Measurements from ENCODE around the gene CIAO2B. TPM values are rescaled to one million over a fixed set of nuclear protein-coding genes. Genes with fewer than 3 reads are reported as not detected.
"Not testable (repeated sequence)": the region's sequence is repeated elsewhere in the genome, so short reads cannot be mapped to it uniquely, and the experiment has no call there.

The CIAO2B gene
- total RNA-seq, 1 donor from 2014 or later, result 58.1 TPM

GRCh38 chr16:66945939-66946338 is 11.7 kb upstream of the CIAO2B start:
- no peak for DNase-seq (ENCODE audit: low spot score, unreplicated experiment)
- peaks cover 11% of the 10 kb centered on the region for H3K36me3 Mint-ChIP-seq (ENCODE audit: insufficient read depth)
- H3K4me3 Mint-ChIP-seq (ENCODE audit: low read depth), result no peak overlapping the region

GRCh38 chr16:66944971-66945370 is 10.8 kb upstream of the CIAO2B start:
- peaks cover 11% of the 10 kb centered on the region for H3K36me3 Mint-ChIP-seq (ENCODE audit: insufficient read depth)
- not testable (repeated sequence) for H3K4me3 Mint-ChIP-seq (ENCODE audit: low read depth); H3K4me1 Mint-ChIP-seq (ENCODE audit: low read depth)

More at GRCh38 chr16:66945939-66946338, 11.7 kb upstream of the CIAO2B start:
- H3K9me3 Mint-ChIP-seq (ENCODE audit: low read depth), result no peaks in the 10 kb centered on the region
- H3K27me3 Mint-ChIP-seq, result peaks cover 12% of the 10 kb centered on the region
- no peaks in the 10 kb centered on the region for H3K4me1 Mint-ChIP-seq (ENCODE audit: low read depth)
- no peak overlapping the region for H3K27ac Mint-ChIP-seq
- no peak for TF ChIP-seq CTCF (IDR thresholded peaks at IDR 0.05; ENCODE audit: unreplicated experiment)

GRCh38 chr16:66944054-66944441 is 9.8 kb upstream of the CIAO2B start:
- Mint-ChIP-seq H3K9me3 (ENCODE audit: low read depth) (no peaks in the 10 kb centered on the region), H3K27me3 (peaks cover 6% of the 10 kb centered on the region), H3K27ac (peak overlapping the region; percentile 42), H3K4me3 (ENCODE audit: low read depth) (no peak overlapping the region), H3K36me3 (ENCODE audit: insufficient read depth) (peaks cover 11% of the 10 kb centered on the region), H3K4me1 (ENCODE audit: low read depth) (no peaks in the 10 kb centered on the region)
- TF ChIP-seq CTCF (IDR thresholded peaks at IDR 0.05; ENCODE audit: unreplicated experiment), result no peak
- DNase-seq (ENCODE audit: low spot score, unreplicated experiment), result no peak

More at GRCh38 chr16:66944971-66945370, 10.8 kb upstream of the CIAO2B start:
- not testable (repeated sequence) for DNase-seq (ENCODE audit: low spot score, unreplicated experiment); H3K27me3 Mint-ChIP-seq; H3K9me3 Mint-ChIP-seq (ENCODE audit: low read depth); H3K27ac Mint-ChIP-seq

- H3K4me3 Mint-ChIP-seq (ENCODE audit: low read depth), result no peak overlapping the region
- TF ChIP-seq CTCF (IDR thresholded peaks at IDR 0.05; ENCODE audit: unreplicated experiment), result no peak
- no peak for DNase-seq (ENCODE audit: low spot score, unreplicated experiment)
- H3K27me3 Mint-ChIP-seq, result peaks cover 6% of the 10 kb centered on the region
- H3K9me3 Mint-ChIP-seq (ENCODE audit: low read depth), result no peaks in the 10 kb centered on the region
- no peaks in the 10 kb centered on the region for H3K4me1 Mint-ChIP-seq (ENCODE audit: low read depth)
- peaks cover 11% of the 10 kb centered on the region for H3K36me3 Mint-ChIP-seq (ENCODE audit: insufficient read depth)
- H3K27ac Mint-ChIP-seq, result no peak overlapping the region
Observed at GRCh38 chr16:66943426-66944053, 9.3 kb upstream of the CIAO2B start.

- Mint-ChIP-seq H3K27ac (no peak overlapping the region), H3K4me3 (ENCODE audit: low read depth) (no peak overlapping the region), H3K36me3 (ENCODE audit: insufficient read depth) (peaks cover 11% of the 10 kb centered on the region), H3K9me3 (ENCODE audit: low read depth) (no peaks in the 10 kb centered on the region), H3K4me1 (ENCODE audit: low read depth) (no peaks in the 10 kb centered on the region), H3K27me3 (peaks cover 6% of the 10 kb centered on the region)
- no peak for DNase-seq (ENCODE audit: low spot score, unreplicated experiment)
- no peak for TF ChIP-seq CTCF (IDR thresholded peaks at IDR 0.05; ENCODE audit: unreplicated experiment)
Observed at GRCh38 chr16:66942981-66943380, 8.8 kb upstream of the CIAO2B start.

GRCh38 chr16:66940236-66940635 is 6.0 kb upstream of the CIAO2B start:
- H3K27me3 Mint-ChIP-seq, result no peaks in the 10 kb centered on the region
- DNase-seq (ENCODE audit: low spot score, unreplicated experiment), result no peak
- H3K9me3 Mint-ChIP-seq (ENCODE audit: low read depth), result no peaks in the 10 kb centered on the region
- H3K27ac Mint-ChIP-seq, result no peak overlapping the region
- no peak for TF ChIP-seq CTCF (IDR thresholded peaks at IDR 0.05; ENCODE audit: unreplicated experiment)
- peaks cover 5% of the 10 kb centered on the region for H3K4me1 Mint-ChIP-seq (ENCODE audit: low read depth)
- H3K36me3 Mint-ChIP-seq (ENCODE audit: insufficient read depth), result peaks cover 11% of the 10 kb centered on the region
- no peak overlapping the region for H3K4me3 Mint-ChIP-seq (ENCODE audit: low read depth)
